Activated CD4-positive, alpha-beta T cell treated with anti-CD3 and anti-CD28 coated beads, Interleukin-2, amount 50 U/mL, for 24 hours (primary cell): Measurements from ENCODE around the gene EHMT1.
"Not testable (repeated sequence)": the region's sequence is repeated elsewhere in the genome, so short reads cannot be mapped to it uniquely, and the experiment has no call there.

Experiments used
- DNase-seq, 2 donors: peaks; one replicate each; pipeline ENCODE4 v3.0.0-alpha.2; 2020; ENCODE audit warnings: low read depth in 1 of 2, low spot score in 1 of 2

The EHMT1 gene

GRCh38 chr9:137614631-137615386, 4.0 kb upstream of the EHMT1 start:
- DNase-seq: no peak

DNA sequence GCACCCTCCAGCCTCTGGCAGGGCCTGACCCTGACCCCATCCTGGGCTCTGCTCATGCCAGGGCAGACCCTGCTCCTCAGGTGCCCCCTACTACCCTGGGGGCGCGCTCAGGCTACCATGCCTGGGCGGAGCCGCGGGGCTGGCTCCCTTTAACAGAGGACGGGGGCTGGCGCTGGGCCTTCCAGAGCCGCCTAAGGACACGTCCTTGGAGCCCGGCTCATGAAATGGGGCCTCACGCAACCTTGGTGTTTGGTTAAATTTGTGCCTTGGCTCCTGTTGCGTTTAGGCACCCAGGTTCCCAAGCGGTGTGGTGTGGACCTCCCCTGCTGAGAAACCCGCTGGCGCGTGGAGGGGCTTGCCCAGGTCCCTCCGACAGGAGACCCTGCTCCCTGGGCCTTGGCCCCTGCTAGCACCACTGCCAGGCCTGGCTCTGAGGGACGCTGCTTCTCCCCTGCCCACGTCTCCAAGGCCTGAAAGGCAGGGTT, 3.4 kb upstream of the EHMT1 start:
- no peak for DNase-seq

DNA sequence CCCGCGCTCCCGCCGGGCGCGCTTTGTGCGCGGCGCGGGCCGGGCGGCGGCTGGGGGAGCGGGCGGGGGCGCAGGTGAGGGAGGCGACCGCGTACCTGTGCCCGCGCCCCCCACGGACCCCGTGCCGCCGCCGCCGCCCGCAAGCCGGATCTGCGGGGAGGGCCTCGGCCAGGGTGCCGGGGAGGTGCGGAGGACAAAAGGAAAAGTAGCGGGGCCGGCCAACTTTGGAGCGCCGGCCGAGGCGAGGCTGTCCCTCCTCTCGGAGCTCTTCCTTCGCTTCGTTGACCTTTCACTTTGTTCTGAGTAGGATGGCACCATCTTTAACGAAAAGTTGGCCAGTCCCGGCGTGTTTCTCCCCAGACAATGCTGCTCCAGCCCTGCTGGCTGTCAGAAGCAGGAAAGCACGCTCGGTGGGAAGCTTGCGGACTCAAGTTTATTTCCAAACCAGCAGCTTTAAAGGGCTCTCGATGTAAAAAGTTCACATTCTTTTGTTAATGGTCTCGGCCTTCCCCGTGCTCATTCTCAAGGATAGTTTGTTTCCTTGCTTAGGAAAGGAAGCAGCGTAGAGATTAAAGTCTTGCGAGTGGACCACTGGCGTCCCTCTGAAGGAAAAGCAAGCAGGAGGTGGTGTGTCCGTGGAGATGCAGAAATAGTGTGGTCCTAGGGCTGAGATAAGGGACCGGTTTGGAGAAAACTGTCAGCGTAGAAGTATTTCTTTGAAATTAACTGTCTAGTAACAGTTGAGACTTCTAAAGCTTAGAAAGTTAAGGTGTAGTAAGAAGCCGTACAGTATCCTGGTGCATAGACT, 639 bp downstream of the EHMT1 start:
- no peak for DNase-seq

GRCh38 chr9:137620048-137620405, 1.2 kb downstream of the EHMT1 start:
- no peak for DNase-seq

DNA sequence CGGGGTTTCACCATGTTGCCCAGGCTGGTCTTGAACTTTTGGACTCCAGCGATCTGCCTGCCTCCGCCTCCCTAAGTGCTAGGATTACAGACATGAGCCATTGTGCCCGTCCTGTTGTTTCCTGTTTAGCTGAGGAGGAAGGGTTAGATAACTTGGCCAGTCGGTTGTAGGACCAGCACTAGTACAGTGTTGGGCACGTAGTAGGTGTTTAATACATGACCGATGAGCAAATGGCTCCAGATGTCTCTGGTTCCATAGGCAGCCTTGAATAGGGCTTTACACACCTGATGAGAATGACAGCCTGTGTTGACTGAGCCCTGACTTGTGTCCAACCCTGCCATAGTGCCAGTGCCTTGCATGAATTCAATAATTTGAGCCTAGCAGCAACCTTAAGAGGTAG, 1.8 kb downstream of the EHMT1 start:
- DNase-seq: no peak

DNA sequence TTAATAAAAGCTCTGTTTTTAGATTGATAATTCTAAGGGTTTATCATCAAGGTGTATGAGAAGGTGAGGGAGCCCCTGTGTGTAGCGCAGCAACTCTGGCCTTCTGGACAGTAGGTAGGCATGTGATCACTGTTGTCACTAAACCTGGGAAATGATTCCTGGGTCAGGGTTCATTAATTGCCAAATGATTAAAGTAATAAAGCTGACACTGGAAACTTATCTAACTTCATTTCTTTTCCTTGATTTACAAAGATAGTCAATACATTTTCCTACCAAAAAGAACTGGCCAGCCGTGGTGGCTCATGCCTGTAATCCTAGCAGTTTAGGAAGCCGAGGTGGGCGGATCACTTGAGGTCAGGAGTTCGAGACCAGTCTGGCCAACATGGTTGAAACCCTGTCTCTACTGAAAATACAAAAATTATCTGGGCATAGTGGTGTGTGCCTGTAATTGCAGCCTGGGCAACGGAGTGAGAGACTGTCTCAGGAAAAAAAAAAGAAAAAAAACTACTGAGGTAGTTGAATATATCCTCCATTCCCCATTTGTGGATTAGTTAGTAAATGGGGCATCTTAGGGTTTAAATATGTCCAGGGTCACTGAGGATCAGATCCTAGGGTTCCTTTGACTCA, 2.4 kb downstream of the EHMT1 start:
- DNase-seq: no peak

GRCh38 chr9:137622211-137622610, 3.4 kb downstream of the EHMT1 start:
- not testable (repeated sequence) for DNase-seq

GRCh38 chr9:137626464-137626863, 7.7 kb downstream of the EHMT1 start:
- no peak for DNase-seq

- DNase-seq: not testable (repeated sequence)
Measured at GRCh38 chr9:137627406-137627805, 8.6 kb downstream of the EHMT1 start.

- DNase-seq: no peak
Measured at GRCh38 chr9:137630126-137630525, 11.3 kb downstream of the EHMT1 start.

DNA sequence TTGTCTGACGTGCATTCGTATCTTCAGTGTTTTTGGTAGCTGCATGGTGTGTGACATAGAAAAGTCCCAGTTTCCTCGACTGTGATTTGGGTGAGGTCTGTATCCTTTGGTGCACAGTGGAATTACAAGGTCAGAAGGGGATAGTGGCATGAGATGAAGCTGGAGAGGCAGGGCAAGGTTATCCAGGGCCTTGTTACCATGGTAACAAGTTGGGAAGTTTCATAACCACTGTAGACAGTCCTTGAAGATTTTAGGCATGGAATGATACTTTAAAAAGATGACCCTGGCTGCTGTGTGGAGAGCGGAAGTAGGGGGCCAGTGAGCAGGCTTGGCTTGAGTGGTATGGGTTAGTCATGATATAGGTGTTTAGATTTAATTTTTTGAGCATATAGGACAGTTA, 11.9 kb downstream of the EHMT1 start:
- DNase-seq: no peak

DNA sequence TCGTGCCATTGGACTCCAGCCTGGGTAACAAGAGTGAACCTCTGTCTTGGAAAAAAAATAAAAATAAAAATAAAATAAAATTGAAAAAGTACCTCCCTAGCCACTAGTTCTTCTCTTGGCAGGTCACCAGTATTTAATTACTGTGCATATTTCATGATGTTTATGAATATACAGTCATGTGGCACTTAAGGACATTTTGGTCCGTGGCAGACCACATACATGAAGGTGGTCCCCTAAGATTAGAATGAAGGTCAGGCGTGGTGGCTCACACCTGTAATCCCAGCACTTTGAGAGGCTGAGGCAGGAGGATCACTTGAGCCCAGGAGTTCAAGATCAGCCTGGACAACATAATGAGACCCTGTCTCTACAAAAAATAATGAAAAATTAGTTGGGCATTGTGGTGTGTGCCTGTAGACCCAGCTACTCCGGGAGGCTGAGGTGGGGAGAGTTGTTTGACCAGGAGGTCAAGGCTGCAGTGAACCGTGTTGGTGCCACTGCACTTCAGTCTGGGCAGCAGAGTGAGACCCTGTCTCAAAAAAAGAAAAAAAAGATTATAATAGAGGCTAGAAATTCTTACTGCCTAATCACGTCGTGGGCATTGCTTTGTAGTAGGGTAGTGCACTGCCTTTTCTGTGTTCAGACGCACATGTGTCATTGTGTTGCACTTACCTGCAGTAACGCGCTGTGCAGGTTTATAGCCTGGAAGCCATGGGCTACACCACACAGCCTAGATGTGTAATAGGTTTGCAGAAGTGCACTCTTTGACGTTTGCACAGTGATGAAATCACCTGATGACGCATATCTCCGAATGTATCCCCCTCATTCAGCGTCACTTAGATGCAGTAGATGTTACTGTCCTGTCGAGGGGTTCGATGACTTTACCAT, 12.8 kb downstream of the EHMT1 start:
- no peak for DNase-seq

GRCh38 chr9:137632230-137633161, 13.7 kb downstream of the EHMT1 start:
- DNase-seq: no peak

DNA sequence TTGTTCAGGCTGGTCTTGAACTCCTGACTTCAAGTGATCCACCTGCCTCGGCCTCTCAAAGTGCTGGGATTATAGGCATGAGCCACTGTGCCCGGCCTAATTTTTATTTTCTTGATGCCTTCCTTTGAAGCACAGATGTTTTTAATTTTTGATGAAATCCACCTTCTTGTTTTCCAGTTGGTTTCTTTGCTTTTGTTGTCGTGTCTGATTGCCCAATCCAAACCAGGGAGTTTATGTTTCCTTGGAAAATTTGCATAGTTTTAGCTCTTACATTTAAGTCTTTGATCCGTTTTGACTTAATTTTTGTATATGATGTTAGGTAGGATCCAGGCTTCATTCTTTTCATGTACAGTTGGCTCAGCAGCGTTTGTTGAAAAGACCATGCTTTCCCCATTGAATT, 15.2 kb downstream of the EHMT1 start:
- DNase-seq: no peak

DNA sequence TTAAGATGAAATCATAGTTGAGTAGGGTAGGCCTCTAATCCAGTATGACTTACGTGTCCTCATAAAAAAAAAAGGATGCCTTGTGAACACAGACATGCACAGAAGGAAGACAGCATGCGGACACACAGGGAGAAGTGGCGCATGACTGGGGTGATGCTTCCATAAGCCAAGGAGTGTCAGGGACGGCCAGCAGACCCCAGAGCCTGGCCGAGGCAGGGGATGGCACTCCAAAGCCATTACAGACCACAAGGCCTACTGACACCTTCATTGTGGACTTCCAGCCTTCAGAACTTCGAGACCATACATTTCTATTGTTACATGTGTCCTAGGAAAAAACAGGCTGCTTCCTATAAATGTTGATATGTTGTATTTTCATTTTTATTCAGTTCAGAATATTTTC, 19.9 kb downstream of the EHMT1 start:
- no peak for DNase-seq

DNA sequence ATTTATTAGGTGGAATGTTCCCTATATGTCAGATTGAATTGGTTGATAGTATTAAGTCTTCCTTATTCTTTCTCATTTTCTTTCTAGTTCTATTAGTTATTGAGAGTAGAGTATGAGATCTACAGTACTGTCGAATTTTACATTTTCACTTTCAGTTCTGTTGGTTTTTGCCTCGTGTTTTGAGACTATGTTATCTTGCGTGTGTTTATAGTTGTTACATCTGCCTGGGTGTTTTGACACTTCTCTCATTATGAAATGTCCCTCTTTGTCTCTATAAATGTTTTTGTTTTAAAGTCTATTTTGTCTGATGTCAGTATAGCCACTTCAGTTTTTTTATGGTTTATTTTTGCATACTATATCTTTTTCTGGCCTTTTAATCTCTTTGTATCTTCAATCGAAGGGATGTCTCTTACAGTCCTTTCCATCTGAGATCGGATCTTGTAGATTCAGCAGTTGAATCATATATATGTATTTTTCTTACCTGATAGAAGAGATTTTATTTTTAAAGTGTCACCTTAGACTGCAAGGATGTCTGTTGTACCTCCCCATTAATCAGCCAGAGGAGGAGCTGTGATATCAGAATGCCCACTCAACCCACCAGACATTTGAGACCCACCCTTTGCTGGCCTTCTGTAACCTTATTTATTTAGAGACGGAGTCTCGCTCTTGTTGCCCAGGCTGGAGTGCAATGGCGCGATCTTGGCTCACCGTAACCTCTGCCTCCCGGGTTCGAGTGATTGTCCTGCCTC, 20.7 kb downstream of the EHMT1 start:
- no peak for DNase-seq

DNA sequence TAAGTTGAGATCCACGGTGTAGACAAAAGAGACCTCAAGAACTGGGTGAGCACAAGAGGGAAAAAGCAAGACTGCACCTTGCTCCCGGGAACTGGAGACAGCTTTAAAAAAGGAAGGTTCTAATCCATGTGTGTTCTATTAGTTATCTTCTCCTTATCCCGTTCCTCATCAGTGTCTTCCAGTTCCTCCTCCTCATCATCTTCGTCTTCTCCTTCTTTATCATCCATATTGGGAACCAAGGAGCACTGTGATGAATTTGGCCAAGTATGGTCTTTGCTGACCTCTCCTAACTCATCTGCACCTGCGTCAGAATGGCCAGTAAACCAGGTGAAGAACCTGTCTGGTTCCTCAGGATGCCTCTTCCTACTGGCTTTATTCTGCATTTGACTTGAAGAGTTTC, 22.1 kb downstream of the EHMT1 start:
- no peak for DNase-seq

GRCh38 chr9:137642118-137642601, 23.4 kb downstream of the EHMT1 start:
- no peak for DNase-seq

GRCh38 chr9:137642892-137643291, 24.1 kb downstream of the EHMT1 start:
- no peak for DNase-seq
